ENCODE data around the gene DNAJB12.

Gene DNAJB12

GRCh38 chr10:72318418-72319262, 36.1 kb downstream of the DNAJB12 start (continued):
- no peak for TF ChIP-seq ELK4 (IDR thresholded peaks at IDR 0.05; ENCODE audit: borderline replicate concordance, low read depth, low read length)
- no peak for TF ChIP-seq ZNF324 (tag by site-specific recombination; IDR thresholded peaks at IDR 0.05)
- no peak for TF ChIP-seq BCL11A (tag by site-specific recombination; IDR thresholded peaks at IDR 0.05; ENCODE audit: low read depth)
- TF ChIP-seq ZNF404 (tag by site-specific recombination; IDR thresholded peaks at IDR 0.05): no peak
- TF ChIP-seq ZNF423 (tag by site-specific recombination; IDR thresholded peaks at IDR 0.05): no peak
- TF ChIP-seq PRDM6 (tag by site-specific recombination; IDR thresholded peaks at IDR 0.05): no peak
- peak; percentile 82 for TF ChIP-seq ZNF768 (tag by site-specific recombination; IDR thresholded peaks at IDR 0.05)

GRCh38 chr10:72316748-72317435, 37.8 kb downstream of the DNAJB12 start:
- H3K4me1 ChIP-seq (ENCODE audit: control insufficient read depth, insufficient read depth, low read length): peaks cover 23% of the 10 kb centered on the region
- ChIA-PET POLR2A (interaction anchor here (2.4 kb wide), 1 partner anchor 43 kb away, joined by 10 read pairs; the partner anchor contains the start of gene DDIT4), CTCF (interaction anchor here (0.6 kb wide), 1 partner anchor 47 kb away, joined by 3 read pairs; no protein-coding TSS in a partner anchor)
- no peaks in the 10 kb centered on the region for H3K9me3 ChIP-seq (ENCODE audit: control insufficient read depth, insufficient read depth, low read depth, low read length)
- H3K4me3 ChIP-seq (ENCODE audit: low read depth, low read length): no peak overlapping the region
- H3K36me3 ChIP-seq (ENCODE audit: control insufficient read depth in 2 of 2, insufficient read depth in 1 of 2, low read length in 2 of 2): no peaks in the 10 kb centered on the region
- H3K27ac ChIP-seq (ENCODE audit: extremely low read depth, low read depth, low read length): peak overlapping the region; percentile 0; the same call in 1 of the 2 replicates
- no peak for TF ChIP-seq ZNF324 (tag by site-specific recombination; IDR thresholded peaks at IDR 0.05)
- TF ChIP-seq ZNF37A (tag by site-specific recombination; IDR thresholded peaks at IDR 0.05): no peak
- TF ChIP-seq ZNF214 (tag by site-specific recombination; IDR thresholded peaks at IDR 0.05; ENCODE audit: borderline replicate concordance): no peak
- peak; percentile 56; the same call in 1 of the 2 replicates for TF ChIP-seq ZNF423 (tag by site-specific recombination; IDR thresholded peaks at IDR 0.05)
- no peak for TF ChIP-seq KLF9 (tag by site-specific recombination; IDR thresholded peaks at IDR 0.05; ENCODE audit: low read depth)
- no peak for TF ChIP-seq ZNF580 (tag by site-specific recombination; IDR thresholded peaks at IDR 0.05)
- TF ChIP-seq ZNF645 (tag by site-specific recombination; IDR thresholded peaks at IDR 0.05): no peak
- TF ChIP-seq ZNF133 (tag by site-specific recombination; IDR thresholded peaks at IDR 0.05): no peak
- no peak for TF ChIP-seq ZNF473 (tag by site-specific recombination; IDR thresholded peaks at IDR 0.05)
- TF ChIP-seq ZNF221 (tag by site-specific recombination; IDR thresholded peaks at IDR 0.05; ENCODE audit: borderline replicate concordance): no peak
- TF ChIP-seq ZNF174 (tag by site-specific recombination; IDR thresholded peaks at IDR 0.05): no peak
- no peak for TF ChIP-seq ZNF121 (tag by site-specific recombination; IDR thresholded peaks at IDR 0.05)
- TF ChIP-seq AEBP2 (tag by site-specific recombination; IDR thresholded peaks at IDR 0.05; ENCODE audit: borderline replicate concordance): no peak
- no peak; the same call in 1 of the 2 replicates for TF ChIP-seq ZBTB48 (tag by site-specific recombination; IDR thresholded peaks at IDR 0.05)
- no peak for TF ChIP-seq ZNF544 (tag by site-specific recombination; IDR thresholded peaks at IDR 0.05)
- no peak for TF ChIP-seq ZNF449 (tag by site-specific recombination; IDR thresholded peaks at IDR 0.05)
- peak; percentile 72 for TF ChIP-seq ZNF692 (tag by site-specific recombination; IDR thresholded peaks at IDR 0.05)
- no peak for TF ChIP-seq ZNF623 (tag by site-specific recombination; IDR thresholded peaks at IDR 0.05)
- TF ChIP-seq ZNF670 (tag by site-specific recombination; IDR thresholded peaks at IDR 0.05; ENCODE audit: low read depth): no peak
